Measurements from ENCODE around the gene C2orf72. TPM values are rescaled to one million over a fixed set of nuclear protein-coding genes. Genes with fewer than 3 reads are reported as not detected.

The C2orf72 gene
- total and polyA plus RNA-seq, 2 of the 13 experiments (the other 11 are each of a cell fraction or from before 2014, with no cell fraction given), result 147 to 203 TPM

GRCh38 chr2:231047923-231048915, 10.9 kb downstream of the C2orf72 start (continued):
- 0 out of 2 replicates have a peak, but pooled peaks have one; percentile 0 for TF ChIP-seq NR0B2 (CRISPR knock-in tag; IDR thresholded peaks at IDR 0.05)
- 0 out of 2 replicates have a peak, but pooled peaks have one; percentile 18 for TF ChIP-seq EEA1 (CRISPR knock-in tag; IDR thresholded peaks at IDR 0.05; ENCODE audit: borderline replicate concordance)
- TF ChIP-seq SIX4 (CRISPR knock-in tag; IDR thresholded peaks at IDR 0.05), result no peak
- TF ChIP-seq KDM5B (CRISPR knock-in tag; IDR thresholded peaks at IDR 0.05; ENCODE audit: borderline replicate concordance), result peak; percentile 30; the same call in 1 of the 2 replicates
- no peak for TF ChIP-seq STAT6 (CRISPR knock-in tag; IDR thresholded peaks at IDR 0.05; ENCODE audit: borderline replicate concordance)
- no peak for TF ChIP-seq CEBPZ (IDR thresholded peaks at IDR 0.05; ENCODE audit: low read length)
- 0 out of 2 replicates have a peak, but pooled peaks have one; percentile 56 for TF ChIP-seq SAFB2 (CRISPR knock-in tag; IDR thresholded peaks at IDR 0.05; ENCODE audit: borderline replicate concordance, low read depth)
- TF ChIP-seq ZSCAN31 (CRISPR knock-in tag; IDR thresholded peaks at IDR 0.05; ENCODE audit: low read depth), result no peak
- TF ChIP-seq ZFP36L1 (CRISPR knock-in tag; IDR thresholded peaks at IDR 0.05), result no peak
- TF ChIP-seq ZBTB7B (CRISPR knock-in tag; IDR thresholded peaks at IDR 0.05), result no peak; the same call in 1 of the 2 replicates
- no peak for TF ChIP-seq REXO4 (CRISPR knock-in tag; IDR thresholded peaks at IDR 0.05; ENCODE audit: borderline replicate concordance)
- TF ChIP-seq SMAD1 (CRISPR knock-in tag; IDR thresholded peaks at IDR 0.05; ENCODE audit: borderline replicate concordance, low read depth), result 0 out of 2 replicates have a peak, but pooled peaks have one; percentile 14
- TF ChIP-seq RFX1 (IDR thresholded peaks at IDR 0.05), result no peak
- TF ChIP-seq POLR2A (IDR thresholded peaks at IDR 0.05; ENCODE audit: insufficient read depth in 1 of 2, low read depth in 2 of 2, low read length in 2 of 2), result peak in 1 of 2 experiments; percentile 49; a peak in 1 of 4 replicates
- no peak for TF ChIP-seq PHF8 (CRISPR knock-in tag; IDR thresholded peaks at IDR 0.05)
- no peak; the same call in 1 of the 2 replicates for TF ChIP-seq ZNF710 (CRISPR knock-in tag; IDR thresholded peaks at IDR 0.05; ENCODE audit: borderline replicate concordance)
- TF ChIP-seq HDAC1 (CRISPR knock-in tag; IDR thresholded peaks at IDR 0.05), result 0 out of 2 replicates have a peak, but pooled peaks have one; percentile 19
- TF ChIP-seq NFE2 (CRISPR knock-in tag; IDR thresholded peaks at IDR 0.05), result no peak
- TF ChIP-seq TAF15 (IDR thresholded peaks at IDR 0.05; ENCODE audit: low read depth, low read length, poor library complexity, severe bottlenecking), result no peak

Measured in HepG2 (cell line).